ENCODE measurements around the gene SERPINI1. TPM values are rescaled to one million over a fixed set of nuclear protein-coding genes. Genes with fewer than 3 reads are reported as not detected.

SERPINI1 gene
- 2.2 to 3.6 TPM (median 2.4 TPM) in 5 replicates for total RNA-seq (2022; extraction: Qiagen RNA extraction)

GRCh38 chr3:167735233-167736138 is at the start of gene SERPINI1:
Gene SERPINI1, plus strand, starts transcription at chr3:167735721. Its CDS starts 53,408 bp downstream, at chr3:167789129.

GRCh38 chr3:167734498-167735232 is 856 bp upstream of the SERPINI1 start, which contains the start of gene PDCD10:
Gene PDCD10, minus strand, starts transcription at chr3:167734892. Its CDS starts 14,735 bp downstream, at chr3:167720157.

Other genes with a start within 250 kb of the SERPINI1 start
- gene WDR49, start 81.8 kb upstream of the SERPINI1 start, total RNA-seq (2022; extraction: Qiagen RNA extraction): not detected in 5 replicates
- gene PDCD10, start 829 bp upstream of the SERPINI1 start, total RNA-seq (2022; extraction: Qiagen RNA extraction): 56.6 to 59.2 TPM (median 57.5 TPM) in 5 replicates

Measured in A549 treated with dexamethasone at 1 μM for 4 hours (cell line).